ENCODE results near the gene SLC30A4.
"Not testable (repeated sequence)": the region's sequence is repeated elsewhere in the genome, so short reads cannot be mapped to it uniquely, and the experiment has no call there.

The SLC30A4 gene
- total RNA-seq = 5.4 to 25.9 (median 6.4) reads per million in 3 experiments

- peak; percentile 69 for DNase-seq
These were observed at the start of gene SLC30A4 for GRCh38 chr15:45522328-45523165. SLC30A4 (minus strand) TSS chr15:45522755; CDS start chr15:45522354, 401 bp downstream.

DNA sequence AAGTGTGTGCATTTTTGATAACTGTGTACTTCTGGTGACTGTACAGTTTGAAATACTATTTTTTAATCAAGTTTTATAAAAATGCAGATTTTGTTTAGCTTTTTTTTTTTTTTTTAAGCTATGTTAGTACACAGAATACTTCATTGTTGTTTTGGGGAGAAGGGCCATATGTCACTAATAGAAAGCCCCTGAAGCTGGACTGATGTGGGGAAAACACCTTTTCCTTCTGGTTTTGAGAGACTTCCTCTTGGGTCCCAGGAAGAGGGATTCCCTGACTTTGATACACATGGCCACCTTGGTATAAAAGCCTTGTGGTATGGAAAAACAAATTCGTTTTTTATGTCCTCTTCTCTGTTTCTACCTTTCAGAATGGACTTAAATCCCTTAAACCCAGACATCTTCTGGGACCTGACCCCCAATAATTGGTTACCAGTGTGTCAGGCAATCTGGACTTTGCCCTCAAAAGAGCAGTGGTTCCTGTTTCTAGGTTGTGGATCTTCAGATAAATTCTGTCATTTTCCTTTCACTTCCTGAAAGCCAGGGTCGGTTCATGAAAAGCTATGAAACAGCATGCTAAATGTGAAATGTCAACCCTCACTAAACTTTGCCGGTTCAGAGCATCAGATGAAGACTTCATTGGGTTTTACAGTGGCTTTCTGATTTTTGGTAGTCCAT lies 33.5 kb upstream of the SLC30A4 start:
- no peak for DNase-seq

DNA sequence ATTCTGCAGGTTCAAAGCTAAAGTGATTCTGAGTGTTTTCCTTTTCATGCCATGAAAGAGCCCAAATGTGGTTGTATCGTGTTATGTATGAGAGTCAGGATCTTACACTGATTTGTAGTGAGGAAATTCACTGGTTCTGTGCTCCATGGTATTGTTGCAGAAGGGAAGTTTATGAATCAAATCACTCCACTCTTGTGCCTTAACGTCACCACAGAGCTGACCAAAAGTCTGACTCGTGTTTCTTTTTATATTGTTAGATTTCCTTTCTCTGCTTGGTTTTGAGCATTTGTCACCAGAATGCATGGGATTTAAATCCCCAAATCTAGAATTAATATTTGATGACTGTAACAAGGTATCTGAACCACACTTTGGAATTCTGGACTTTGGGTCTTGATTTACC lies 29.1 kb upstream of the SLC30A4 start:
- DNase-seq = no peak

DNA sequence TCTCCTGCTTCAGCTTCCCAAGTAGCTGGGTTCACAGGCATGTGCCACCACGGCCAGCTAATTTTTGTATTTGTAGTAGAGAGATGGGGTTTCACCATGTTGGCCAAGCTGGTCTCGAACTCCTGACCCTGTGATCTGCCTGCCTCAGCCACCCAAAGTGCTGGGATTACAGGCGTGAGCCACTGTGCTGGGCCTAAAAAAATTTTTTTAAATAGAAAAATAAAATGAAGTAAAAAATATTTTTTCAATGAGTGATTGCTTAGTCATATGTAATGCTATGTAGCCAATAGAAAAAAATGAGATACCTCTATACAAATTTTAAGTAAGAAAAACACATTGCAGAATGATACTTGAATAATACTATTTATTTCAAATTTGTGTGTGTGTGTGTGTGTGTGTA lies 27.9 kb upstream of the SLC30A4 start:
- DNase-seq = no peak

GRCh38 chr15:45549541-45550220 lies 27.1 kb upstream of the SLC30A4 start:
- no peak for DNase-seq

GRCh38 chr15:45548753-45549520 lies 26.4 kb upstream of the SLC30A4 start:
- no peak for DNase-seq

- no peak for DNase-seq
These were observed 24.2 kb upstream of the SLC30A4 start for GRCh38 chr15:45546789-45547188.

DNA sequence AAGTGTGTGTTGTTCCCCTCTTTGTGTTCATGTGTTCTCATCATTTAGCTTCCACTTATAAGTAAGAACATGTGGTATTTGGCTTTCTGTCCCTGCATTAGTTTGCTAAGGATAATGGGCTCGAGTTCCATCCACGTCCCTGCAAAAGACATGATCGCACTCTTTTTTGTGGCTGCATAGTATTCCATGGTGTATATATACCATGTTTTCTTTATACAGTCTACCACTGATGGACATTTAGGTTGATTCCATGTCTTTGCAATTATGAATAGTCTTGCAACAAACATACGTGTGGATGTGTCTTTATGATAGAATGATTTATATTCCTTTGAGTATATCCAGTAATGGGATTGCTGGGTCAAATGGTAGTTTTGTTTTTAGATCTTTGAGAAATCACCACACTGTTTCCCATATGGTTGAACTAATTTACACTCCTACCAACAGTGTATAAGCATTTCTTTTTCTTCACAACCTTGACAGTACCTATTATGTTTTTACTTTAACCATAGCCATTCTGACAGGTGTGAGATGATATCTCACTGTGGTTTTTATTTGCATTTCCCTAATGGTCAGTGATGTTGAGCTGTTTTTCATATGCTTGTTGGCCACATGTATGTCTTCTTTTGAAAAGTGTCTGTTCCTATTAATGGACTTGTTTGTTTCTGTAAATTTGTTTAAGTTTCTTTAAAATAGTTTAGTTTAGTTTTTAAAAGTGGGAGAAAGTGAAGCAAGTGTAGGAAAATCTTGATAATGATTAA lies 21.9 kb upstream of the SLC30A4 start:
- no peak for DNase-seq

DNA sequence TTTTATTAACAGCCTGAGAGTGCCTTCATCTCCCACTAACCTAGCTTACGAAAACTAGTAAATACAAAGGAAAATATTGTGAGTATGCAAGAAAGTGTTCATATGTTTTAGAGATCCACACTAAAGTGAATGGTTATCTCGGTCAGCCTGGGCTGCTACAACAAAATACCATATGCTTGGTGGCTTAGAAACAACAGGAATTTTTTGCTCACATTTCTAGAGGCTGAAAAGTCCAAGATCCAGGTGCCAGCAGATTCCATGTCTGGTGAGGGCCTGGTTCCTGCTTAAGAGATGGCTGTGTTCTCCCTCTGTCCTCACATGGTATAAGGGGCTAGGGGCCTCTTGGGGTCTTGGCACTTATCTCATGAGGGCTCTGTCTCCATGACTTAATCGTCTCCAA lies 20.5 kb upstream of the SLC30A4 start:
- no peak for DNase-seq

DNA sequence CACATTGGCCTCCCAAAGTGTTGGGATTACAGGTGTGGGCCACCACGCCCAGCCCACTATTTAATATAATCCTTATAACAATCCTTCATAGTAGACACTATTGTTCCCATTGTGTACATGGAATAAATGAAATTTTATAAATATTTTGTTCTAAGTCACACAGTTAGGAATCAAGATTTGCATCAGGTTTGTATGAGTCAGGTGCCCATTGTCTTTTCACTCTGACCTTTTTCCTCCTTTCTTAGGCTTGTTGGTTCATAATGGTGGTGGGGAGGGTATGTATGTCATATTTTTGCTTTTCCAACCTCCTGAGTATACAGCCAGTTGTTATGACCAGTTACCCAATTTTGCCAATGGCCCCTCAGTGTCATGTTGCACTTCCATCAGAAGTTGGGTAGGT lies 18.0 kb upstream of the SLC30A4 start:
- no peak for DNase-seq

GRCh38 chr15:45539680-45540079 lies 17.1 kb upstream of the SLC30A4 start:
- no peak for DNase-seq

DNA sequence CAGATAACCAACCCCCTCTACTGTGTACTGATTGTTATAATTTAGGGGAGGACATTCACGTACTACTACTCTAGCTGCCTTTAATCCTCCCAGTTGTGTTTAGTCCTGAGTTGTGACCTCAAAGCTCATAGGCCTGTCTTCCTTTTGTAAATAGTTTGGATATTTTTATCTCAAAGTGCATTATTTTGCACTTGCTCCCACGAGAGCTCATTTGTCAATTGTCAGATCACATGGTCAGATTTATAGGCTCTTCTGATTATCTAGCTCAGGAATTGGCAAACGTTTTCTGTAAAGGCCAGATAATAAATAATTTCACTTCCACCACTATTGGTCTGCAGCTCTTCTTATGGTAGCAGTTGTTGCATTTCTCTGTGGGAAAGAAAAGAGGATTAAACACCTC lies 14.4 kb upstream of the SLC30A4 start:
- no peak for DNase-seq

DNA sequence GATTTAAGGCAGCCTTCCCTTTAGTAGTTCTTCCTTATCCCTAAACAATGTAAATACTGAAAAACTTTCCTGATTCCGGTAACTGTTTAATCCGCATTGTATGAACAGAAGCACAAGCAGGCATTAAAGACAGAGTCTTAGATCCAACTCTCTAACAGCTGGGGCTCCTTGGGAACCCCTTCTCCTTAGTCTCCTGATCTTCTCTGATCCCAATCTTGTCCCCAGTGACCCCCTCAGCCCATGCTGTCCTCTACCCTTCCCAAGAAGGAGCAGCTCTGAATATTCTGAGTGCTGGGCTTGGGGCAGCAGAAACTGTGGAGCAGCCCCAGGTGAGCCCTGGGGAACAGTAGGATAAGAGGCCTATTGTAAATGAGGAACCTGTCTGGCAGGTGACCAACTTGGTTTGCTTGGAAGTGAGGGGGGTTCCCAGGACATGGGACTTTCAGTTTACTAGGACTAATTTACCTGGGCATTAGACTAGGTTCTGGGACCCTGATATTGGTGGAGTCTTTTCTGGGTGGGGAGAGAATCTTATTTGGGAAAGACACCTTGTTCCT lies 13.0 kb upstream of the SLC30A4 start:
- no peak for DNase-seq

- DNase-seq = no peak
These were observed 12.3 kb upstream of the SLC30A4 start for GRCh38 chr15:45534821-45535220.

DNA sequence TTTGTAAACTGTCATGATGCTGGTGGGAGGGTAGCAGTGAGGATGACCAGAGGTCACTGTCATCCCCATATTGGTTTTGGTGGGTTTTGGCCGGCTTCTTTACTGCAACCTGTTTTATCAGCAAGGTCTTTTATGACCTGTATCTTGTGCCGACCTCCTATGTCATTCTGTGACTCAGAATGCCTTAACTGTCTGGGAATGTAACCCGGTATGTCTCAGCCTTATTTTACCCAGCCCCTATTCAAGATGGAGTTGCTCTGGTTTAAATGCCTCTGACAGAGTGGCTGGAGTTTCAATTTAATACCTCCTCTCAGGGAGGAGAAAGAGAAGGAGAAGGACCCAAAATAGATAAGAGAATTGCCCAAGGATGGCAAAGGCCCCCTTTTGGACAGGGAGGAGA lies 10.3 kb upstream of the SLC30A4 start:
- DNase-seq = not testable (repeated sequence)

DNA sequence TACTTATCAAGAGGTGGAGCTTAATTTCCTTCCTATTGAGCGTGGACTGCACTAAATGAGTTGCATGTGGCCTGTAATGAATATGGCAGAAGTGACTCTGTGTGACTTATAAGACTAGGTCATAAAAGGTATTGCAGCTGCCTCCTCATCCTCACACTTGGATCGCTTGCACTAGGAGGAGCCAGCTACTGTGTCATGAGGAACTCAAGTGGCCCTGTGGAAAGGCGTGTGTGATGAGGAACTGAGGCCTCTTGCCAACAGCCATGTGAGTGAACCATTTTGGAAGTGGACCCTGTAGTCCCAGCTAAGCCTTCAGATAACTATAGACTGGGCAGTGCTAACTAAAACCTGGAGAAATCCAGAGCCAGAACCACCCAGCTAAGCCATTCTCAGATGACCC lies 7.1 kb upstream of the SLC30A4 start:
- DNase-seq = no peak

DNA sequence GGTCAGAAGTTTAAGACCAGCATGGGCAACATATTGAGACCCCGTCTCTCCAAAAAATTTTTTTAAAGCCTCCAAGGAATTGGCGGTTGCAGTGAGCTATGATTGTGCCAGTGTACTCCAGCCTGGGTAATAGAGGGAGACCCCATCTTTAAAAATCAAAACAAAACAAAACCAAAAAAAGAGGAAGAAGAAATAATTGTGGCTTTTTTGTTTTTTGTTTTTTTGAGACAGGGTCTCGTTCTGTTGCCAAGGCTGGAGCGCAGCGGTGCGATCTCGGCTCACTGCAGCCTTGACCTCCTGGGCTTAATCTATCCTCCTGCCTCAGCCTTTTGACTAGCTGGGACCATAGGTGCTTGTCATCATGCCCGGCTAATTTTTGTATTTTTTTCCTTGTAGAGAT lies 4.5 kb upstream of the SLC30A4 start:
- no peak for DNase-seq

- no peak for DNase-seq
These were observed 558 bp upstream of the SLC30A4 start for GRCh38 chr15:45523166-45523460.

DNA sequence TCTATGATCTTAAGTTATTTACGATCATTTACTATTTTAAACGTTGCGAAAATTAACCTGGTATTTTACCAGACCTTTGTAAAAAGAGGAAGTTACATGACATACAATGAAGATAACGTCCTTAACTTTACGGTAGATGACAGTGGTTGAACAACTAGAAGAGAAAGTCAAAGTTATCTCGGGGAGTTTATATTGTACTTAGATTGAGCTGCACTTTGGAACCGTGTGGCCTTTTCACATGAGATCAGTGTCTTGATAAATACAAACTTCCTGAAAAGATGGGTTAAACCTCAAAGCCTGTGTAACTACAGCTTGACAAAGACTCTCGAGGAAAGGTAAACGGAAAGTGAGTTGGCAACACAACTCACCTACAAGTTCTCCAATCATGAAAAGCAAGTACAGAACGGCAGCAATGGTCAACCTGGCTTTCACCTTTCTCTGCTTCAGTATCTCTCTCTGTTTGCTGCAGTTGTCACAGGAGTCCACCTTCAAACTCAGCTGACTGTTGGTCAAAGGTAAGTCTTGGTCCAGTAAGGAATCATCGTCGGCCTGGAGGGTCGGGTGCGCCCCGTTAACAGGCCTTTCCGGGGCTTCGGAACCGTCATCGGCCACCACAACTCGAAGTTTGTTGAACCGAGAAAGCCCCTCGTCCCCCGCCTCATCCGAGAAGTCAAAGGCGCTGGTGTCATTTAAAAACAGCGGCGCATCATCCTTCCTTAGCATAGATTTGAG lies 793 bp downstream of the SLC30A4 start:
- peak; percentile 8 for DNase-seq

GRCh38 chr15:45510758-45511280 lies 11.7 kb downstream of the SLC30A4 start:
- DNase-seq = no peak

- DNase-seq = not testable (repeated sequence)
These were observed 15.4 kb downstream of the SLC30A4 start for GRCh38 chr15:45507143-45507542.
